DND-41 (cell line): ENCODE data around the gene C18orf54.
"Not testable (repeated sequence)": the region's sequence is repeated elsewhere in the genome, so short reads cannot be mapped to it uniquely, and the experiment has no call there.

Experiments
- ATAC-seq: fragments of 200-7000 bp; cut with Tn5 transposase; 3 replicates; pipeline ENCODE4 v1.9.1; 2021; ENCODE audit warnings: low read depth; ENCODE audit not compliant: insufficient read depth
- DNase-seq: peaks from one replicate; pipeline ENCODE4 v3.0.0-alpha.2; 2020
- H2AFZ ChIP-seq: 2 replicates; pipeline ENCODE4 v1.6.0; 2012; ENCODE audit warnings: low read depth, low read length
- H3K27ac ChIP-seq: 2 replicates; pipeline ENCODE4 v1.5.1; 2012; ENCODE audit warnings: low read length, inconsistent platforms
- H3K27me3 ChIP-seq: fragments of 200-600 bp; sonication (generic); 2 replicates; pipeline ENCODE4 v1.6.0; 2012; ENCODE audit warnings: low read length, mild to moderate bottlenecking, inconsistent platforms; ENCODE audit not compliant: insufficient read depth, poor library complexity
- H3K36me3 ChIP-seq: 2 replicates; pipeline ENCODE4 v1.5.1; 2012; ENCODE audit warnings: low read length, inconsistent platforms; ENCODE audit not compliant: insufficient read depth
- H3K4me1 ChIP-seq: 2 replicates; pipeline ENCODE4 v1.5.1; 2012; ENCODE audit warnings: mild to moderate bottlenecking, low read length; ENCODE audit not compliant: insufficient read depth
- H3K4me2 ChIP-seq: 2 replicates; pipeline ENCODE4 v1.6.0; 2012; ENCODE audit warnings: mild to moderate bottlenecking, moderate library complexity, low read length, inconsistent platforms; ENCODE audit not compliant: insufficient read depth
- H3K4me3 ChIP-seq, 2 experiments: fragments of 200-600 bp in 1 of 2; shearing (Covaris generic) in 1 of 2; 2 replicates each; pipeline ENCODE4 v1.5.1; 2012 to 2016; ENCODE audit warnings: inconsistent platforms in 2 of 2, low read length in 2 of 2, mild to moderate bottlenecking in 2 of 2, low read depth in 1 of 2, moderate library complexity in 1 of 2
- H3K79me2 ChIP-seq: 2 replicates; pipeline ENCODE4 v1.6.0; 2012; ENCODE audit warnings: low read length, inconsistent platforms; ENCODE audit not compliant: insufficient read depth
- H3K9ac ChIP-seq: 2 replicates; pipeline ENCODE4 v1.6.0; 2012; ENCODE audit warnings: low read depth, mild to moderate bottlenecking, inconsistent platforms, low read length, moderate library complexity
- H3K9me3 ChIP-seq: 2 replicates; pipeline ENCODE4 v1.5.1; 2012; ENCODE audit warnings: low read length, moderate library complexity, mild to moderate bottlenecking, inconsistent platforms; ENCODE audit not compliant: insufficient read depth, severe bottlenecking
- H4K20me1 ChIP-seq: 2 replicates; pipeline ENCODE4 v1.6.0; 2012; ENCODE audit warnings: low read length; ENCODE audit not compliant: insufficient read depth
- CTCF ChIP-seq: IDR thresholded peaks from 2 replicates; pipeline ENCODE4 v1.5.1; 2012; ENCODE audit warnings: borderline replicate concordance, low read length, moderate library complexity, mild to moderate bottlenecking; ENCODE audit not compliant: poor library complexity, severe bottlenecking; ENCODE audit errors: extremely low read depth
- EZH2 ChIP-seq: IDR thresholded peaks from 3 replicates; pipeline ENCODE4 v1.6.1; 2012; ENCODE audit warnings: borderline replicate concordance, low read depth, mild to moderate bottlenecking, moderate library complexity, low read length, inconsistent platforms; ENCODE audit not compliant: severe bottlenecking

C18orf54 gene

GRCh38 chr18:54382076-54382475, 24.4 kb downstream of the C18orf54 start:
- H4K20me1 ChIP-seq: no peaks in the 10 kb centered on the region
- no peaks in the 10 kb centered on the region for H3K9me3 ChIP-seq
- no peaks in the 10 kb centered on the region for H3K27me3 ChIP-seq
- H3K79me2 ChIP-seq: no peaks in the 10 kb centered on the region
- no peak overlapping the region for H3K9ac ChIP-seq
- ATAC-seq: no peak
- peaks cover 22% of the 10 kb centered on the region; the same call in 1 of the 2 replicates for H3K36me3 ChIP-seq
- H3K27ac ChIP-seq: no peak overlapping the region
- no peak overlapping the region for H3K4me3 ChIP-seq
- no peak overlapping the region for H2AFZ ChIP-seq
- H3K4me1 ChIP-seq: no peaks in the 10 kb centered on the region
- no peak overlapping the region for H3K4me2 ChIP-seq
- TF ChIP-seq EZH2: no peak
- no peak for TF ChIP-seq CTCF
- DNase-seq: no peak

GRCh38 chr18:54382733-54383252, 25.1 kb downstream of the C18orf54 start:
- Histone ChIP-seq H3K9ac (no peak overlapping the region), H3K9me3 (no peaks in the 10 kb centered on the region), H3K79me2 (no peaks in the 10 kb centered on the region), H4K20me1 (no peaks in the 10 kb centered on the region), H2AFZ (no peak overlapping the region), H3K27ac (no peak overlapping the region), H3K36me3 (peaks cover 22% of the 10 kb centered on the region; the same call in 1 of the 2 replicates), H3K4me1 (peaks cover 4% of the 10 kb centered on the region; the same call in 1 of the 2 replicates), H3K4me3 (no peak overlapping the region), H3K4me2 (no peak overlapping the region), H3K27me3 (no peaks in the 10 kb centered on the region)
- ATAC-seq (no peak), DNase-seq (no peak)
- TF ChIP-seq EZH2 (no peak), CTCF (no peak)

- DNase-seq: no peak
- H3K4me3 ChIP-seq: no peak overlapping the region
- no peaks in the 10 kb centered on the region for H3K9me3 ChIP-seq
- no peak overlapping the region for H3K9ac ChIP-seq
- no peak overlapping the region for H3K27ac ChIP-seq
- H3K4me2 ChIP-seq: no peak overlapping the region
- H2AFZ ChIP-seq: no peak overlapping the region
- no peaks in the 10 kb centered on the region for H3K27me3 ChIP-seq
- TF ChIP-seq EZH2: no peak
- TF ChIP-seq CTCF: no peak
- 0 out of 2 replicates have a peak, but pooled peaks cover 4% of the 10 kb centered on the region for H3K36me3 ChIP-seq
- H4K20me1 ChIP-seq: no peaks in the 10 kb centered on the region
- H3K79me2 ChIP-seq: no peaks in the 10 kb centered on the region
- no peak for ATAC-seq
- H3K4me1 ChIP-seq: peaks cover 16% of the 10 kb centered on the region
Observed at GRCh38 chr18:54386043-54386442, 28.3 kb downstream of the C18orf54 start.

- not testable (repeated sequence) for H3K4me3 ChIP-seq, H3K9ac ChIP-seq, H3K27me3 ChIP-seq, ATAC-seq, H3K9me3 ChIP-seq, H3K4me2 ChIP-seq, H2AFZ ChIP-seq, H3K36me3 ChIP-seq, H3K79me2 ChIP-seq, H4K20me1 ChIP-seq, H3K27ac ChIP-seq, DNase-seq
- peaks cover 16% of the 10 kb centered on the region for H3K4me1 ChIP-seq
Observed at GRCh38 chr18:54386800-54387495, 29.2 kb downstream of the C18orf54 start.
